ENCODE results near the gene TMEM221.
A peak's percentile ranks its signal among the peaks of the same experiment; 100 is the strongest.

Gene TMEM221

DNA sequence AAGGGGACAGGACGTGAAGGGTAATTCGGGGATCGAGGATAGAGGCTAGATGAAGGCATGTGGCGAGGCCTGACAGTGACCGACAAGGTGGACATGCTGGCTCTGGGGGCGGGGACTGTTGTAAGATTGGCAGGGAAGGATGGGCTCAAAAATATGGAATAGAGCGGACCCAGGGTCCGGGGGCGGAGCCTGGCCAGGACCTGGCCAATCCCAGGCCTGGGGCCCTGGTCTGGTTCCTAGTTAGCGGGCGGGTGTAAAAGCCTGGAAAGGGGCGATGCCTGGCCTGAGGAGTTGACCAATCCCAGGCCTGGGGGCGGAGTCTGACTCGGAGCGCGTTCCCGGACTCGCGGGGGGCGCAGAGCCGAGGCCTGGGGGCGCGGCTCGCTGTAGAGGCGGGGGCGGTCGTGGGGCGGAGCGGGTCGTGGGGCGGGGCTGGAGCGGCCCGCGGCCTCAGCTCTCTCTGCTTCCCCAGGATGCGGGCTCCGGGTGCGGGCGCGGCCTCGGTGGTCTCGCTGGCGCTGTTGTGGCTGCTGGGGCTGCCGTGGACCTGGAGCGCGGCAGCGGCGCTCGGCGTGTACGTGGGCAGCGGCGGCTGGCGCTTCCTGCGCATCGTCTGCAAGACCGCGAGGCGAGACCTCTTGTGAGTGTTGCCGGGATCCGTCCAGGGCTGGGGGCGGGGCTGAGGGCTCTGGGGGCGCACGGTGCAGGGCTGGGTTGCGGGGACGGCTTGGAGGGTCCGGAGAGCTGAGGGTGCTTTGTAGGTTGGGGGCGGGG is 21.8 kb upstream of the TMEM221 start, which contains the start of gene SLC27A1:
Gene SLC27A1, plus strand, starts transcription at position 457 of the 774 bp plus-strand sequence. Its CDS starts 17 bp downstream, at position 474.
- peak within 1 kb of the TSS; percentile 96 to 99 for H3K4me3 ChIP-seq
- peak; percentile 99 to 100 for DNase-seq
- TF ChIP-seq, protein P1, sequence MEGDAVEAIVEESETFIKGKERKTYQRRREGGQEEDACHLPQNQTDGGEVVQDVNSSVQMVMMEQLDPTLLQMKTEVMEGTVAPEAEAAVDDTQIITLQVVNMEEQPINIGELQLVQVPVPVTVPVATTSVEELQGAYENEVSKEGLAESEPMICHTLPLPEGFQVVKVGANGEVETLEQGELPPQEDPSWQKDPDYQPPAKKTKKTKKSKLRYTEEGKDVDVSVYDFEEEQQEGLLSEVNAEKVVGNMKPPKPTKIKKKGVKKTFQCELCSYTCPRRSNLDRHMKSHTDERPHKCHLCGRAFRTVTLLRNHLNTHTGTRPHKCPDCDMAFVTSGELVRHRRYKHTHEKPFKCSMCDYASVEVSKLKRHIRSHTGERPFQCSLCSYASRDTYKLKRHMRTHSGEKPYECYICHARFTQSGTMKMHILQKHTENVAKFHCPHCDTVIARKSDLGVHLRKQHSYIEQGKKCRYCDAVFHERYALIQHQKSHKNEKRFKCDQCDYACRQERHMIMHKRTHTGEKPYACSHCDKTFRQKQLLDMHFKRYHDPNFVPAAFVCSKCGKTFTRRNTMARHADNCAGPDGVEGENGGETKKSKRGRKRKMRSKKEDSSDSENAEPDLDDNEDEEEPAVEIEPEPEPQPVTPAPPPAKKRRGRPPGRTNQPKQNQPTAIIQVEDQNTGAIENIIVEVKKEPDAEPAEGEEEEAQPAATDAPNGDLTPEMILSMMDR (IDR thresholded peaks at IDR 0.05): no peak
- H3K4me1 ChIP-seq: peaks cover 0 to 42% (median 31%) of the 10 kb centered on the region in 4 donors
- H3K36me3 ChIP-seq: no peaks in the 10 kb centered on the region
- H3K9me3 ChIP-seq: no peaks in the 10 kb centered on the region
- H3K27me3 ChIP-seq: no peaks in the 10 kb centered on the region
- intact Hi-C loops (cut with DNase I; ENCODE audit: low total_unique reads): no loop called here
- peak within 1 kb of the TSS; percentile 92 to 95 for H3K27ac ChIP-seq

DNA sequence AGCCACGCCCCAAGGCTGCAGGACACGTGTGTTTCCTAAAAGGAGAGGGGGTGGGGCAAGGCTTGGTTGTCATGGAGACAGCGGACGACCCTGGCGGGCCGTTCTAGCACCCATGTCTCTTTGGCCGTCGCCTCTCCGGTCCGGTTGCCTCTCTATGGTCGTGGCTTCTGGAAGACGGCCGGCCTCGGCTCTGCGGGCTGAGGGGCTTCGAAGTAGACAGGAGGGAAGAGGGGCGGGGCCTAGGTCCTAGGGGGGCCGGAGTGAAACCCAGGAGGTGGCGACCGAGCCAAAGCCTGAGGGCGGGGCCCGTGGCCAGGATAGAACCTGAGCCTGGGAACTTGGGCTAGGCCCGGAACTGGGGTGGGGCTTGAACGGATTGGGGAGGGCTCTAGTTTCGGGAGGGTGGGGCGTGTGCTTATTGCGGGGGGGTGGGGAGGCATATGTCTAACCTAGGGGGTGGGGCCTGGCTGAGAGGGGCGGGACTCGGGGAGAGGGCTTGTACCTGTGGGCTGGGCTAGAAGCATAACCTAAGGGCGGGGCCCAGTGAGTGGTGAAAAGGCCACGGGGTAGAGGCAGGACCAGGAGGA is 21.1 kb upstream of the TMEM221 start:
- TF ChIP-seq, protein P1 (IDR thresholded peaks at IDR 0.05): no peak
- intact Hi-C loops (cut with DNase I; ENCODE audit: low total_unique reads): loop anchor here (5.0 kb wide), 1 partner anchor 47 kb away; the partner anchor contains the start of gene MVB12A
- Histone ChIP-seq H3K27me3 (no peaks in the 10 kb centered on the region), H3K36me3 (no peaks in the 10 kb centered on the region), H3K27ac (peak overlapping the region; percentile 92 to 95), H3K4me1 (peaks cover 0 to 36% (median 26%) of the 10 kb centered on the region in 4 donors), H3K4me3 (peak overlapping the region; percentile 96 to 99), H3K9me3 (no peaks in the 10 kb centered on the region)
- peak; percentile 99 for DNase-seq

DNA sequence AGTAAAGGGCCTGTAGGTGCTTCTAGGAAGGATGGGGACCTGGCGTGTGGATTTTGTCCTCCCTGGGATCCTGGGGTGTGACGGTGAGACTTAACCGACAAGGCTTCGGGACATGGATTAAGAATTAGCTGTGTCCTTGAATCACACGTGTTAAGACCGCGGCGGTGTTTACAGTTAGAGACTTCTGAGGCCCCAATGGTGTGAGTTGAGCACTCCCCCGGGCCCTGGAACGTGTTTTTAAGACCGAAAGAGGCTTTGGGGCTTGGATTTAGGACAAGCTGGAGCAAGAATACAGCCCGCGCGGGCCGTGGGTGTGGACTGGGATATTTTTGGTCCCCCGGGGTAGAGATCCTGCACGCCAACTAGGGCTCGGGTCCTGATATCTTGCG is 20.6 kb upstream of the TMEM221 start:
- no peak for DNase-seq
- no peaks in the 10 kb centered on the region for H3K36me3 ChIP-seq
- intact Hi-C loops (cut with DNase I; ENCODE audit: low total_unique reads): loop anchor here (5.0 kb wide), 1 partner anchor 47 kb away; the partner anchor contains the start of gene MVB12A

DNA sequence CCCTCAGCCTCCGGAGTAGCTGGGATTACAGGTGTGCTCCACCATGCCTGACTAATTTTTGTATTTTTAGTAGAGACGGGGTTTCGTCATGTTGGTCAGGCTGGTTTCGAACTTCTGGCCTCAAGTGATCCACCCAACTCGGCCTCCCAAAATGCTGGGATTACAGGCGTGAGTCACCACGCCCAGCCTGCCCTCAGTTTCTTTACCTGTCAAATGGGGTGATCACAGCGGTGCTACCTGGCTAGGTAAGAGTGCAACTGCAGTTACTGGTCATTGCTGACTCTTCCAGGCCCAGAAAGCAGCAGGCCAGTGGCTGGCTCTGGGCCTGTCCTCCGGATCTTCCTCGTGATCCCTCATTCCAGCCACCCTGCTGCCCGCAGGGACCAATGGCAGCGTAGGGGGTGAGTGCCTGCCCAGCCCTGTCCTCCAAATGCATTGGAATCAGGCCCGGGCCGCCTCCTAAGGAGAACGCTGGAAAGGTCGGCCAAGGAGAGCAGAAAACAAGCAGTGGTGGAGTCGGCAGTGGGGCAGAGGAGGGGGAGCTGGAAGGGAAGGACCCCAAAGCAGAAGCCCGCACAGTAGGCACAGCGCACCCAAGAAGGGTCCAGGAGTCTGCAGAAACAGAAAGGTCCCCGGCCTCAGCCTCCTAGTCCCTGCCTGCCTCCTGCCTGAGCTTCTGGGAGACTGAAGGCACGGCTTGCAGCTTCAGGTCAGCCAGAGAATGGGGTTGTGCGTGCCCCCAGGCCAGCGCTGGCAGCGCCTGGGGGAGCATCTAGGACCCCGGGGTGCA is 20.0 kb upstream of the TMEM221 start:
- H3K4me1 ChIP-seq: peaks cover 0 to 36% (median 26%) of the 10 kb centered on the region in 4 donors
- intact Hi-C loops (cut with DNase I; ENCODE audit: low total_unique reads): loop anchor here (5.0 kb wide), 1 partner anchor 46 kb away; the partner anchor contains the start of gene MVB12A
- DNase-seq: peak; percentile 79 to 94
- peak overlapping the region; percentile 92 to 95 for H3K27ac ChIP-seq
- no peaks in the 10 kb centered on the region for H3K36me3 ChIP-seq
- no peaks in the 10 kb centered on the region for H3K9me3 ChIP-seq
- peak overlapping the region; percentile 96 to 99 for H3K4me3 ChIP-seq
- TF ChIP-seq, protein P1 (IDR thresholded peaks at IDR 0.05): no peak
- H3K27me3 ChIP-seq: no peaks in the 10 kb centered on the region

More for the DNA sequence above, 20.6 kb upstream of the TMEM221 start:
- no peaks in the 10 kb centered on the region for H3K9me3 ChIP-seq
- H3K4me1 ChIP-seq: peaks cover 0 to 36% (median 26%) of the 10 kb centered on the region in 4 donors
- no peaks in the 10 kb centered on the region for H3K27me3 ChIP-seq
- H3K4me3 ChIP-seq: peak overlapping the region; percentile 96 to 99
- TF ChIP-seq, protein P1 (IDR thresholded peaks at IDR 0.05): no peak
- H3K27ac ChIP-seq: peak overlapping the region; percentile 92 to 95

Measured in tibial artery (tissue), 4 donors.